GM21619 (cell line): ENCODE data around the gene CCRL2.
"Not testable (repeated sequence)": the region's sequence is repeated elsewhere in the genome, so short reads cannot be mapped to it uniquely, and the experiment has no call there.

ENCODE experiments used
- ATAC-seq: cut with Tn5 transposase; IDR thresholded peaks from one replicate; pipeline ENCODE4 v1.9.1; 2021; ENCODE audit not compliant: unreplicated experiment

Gene CCRL2

DNA sequence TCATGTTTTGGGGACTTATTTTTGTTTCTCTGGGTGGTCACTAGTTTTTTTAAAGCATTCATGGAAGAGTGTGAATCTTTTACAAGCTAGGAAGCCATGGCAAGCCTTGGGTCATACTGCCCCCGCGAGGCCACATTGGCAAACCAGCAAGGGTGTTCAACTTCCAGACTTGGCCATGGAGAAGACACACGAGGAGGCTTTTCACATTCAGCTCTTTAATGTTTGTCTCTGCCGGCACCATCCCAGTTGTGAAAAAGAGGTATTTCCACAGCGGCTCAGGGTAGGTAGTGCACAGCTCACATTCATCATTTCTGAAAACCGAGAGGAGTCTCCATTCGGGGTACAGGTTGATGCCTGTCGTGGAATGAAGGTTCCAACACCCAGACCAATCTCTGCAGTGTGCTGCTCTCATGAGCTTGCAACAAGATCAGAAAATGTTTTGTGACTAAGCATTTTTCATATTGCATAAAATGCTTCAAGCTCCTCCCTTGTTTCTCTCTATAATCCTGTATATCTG is 28.6 kb upstream of the CCRL2 start:
- ATAC-seq: no peak

DNA sequence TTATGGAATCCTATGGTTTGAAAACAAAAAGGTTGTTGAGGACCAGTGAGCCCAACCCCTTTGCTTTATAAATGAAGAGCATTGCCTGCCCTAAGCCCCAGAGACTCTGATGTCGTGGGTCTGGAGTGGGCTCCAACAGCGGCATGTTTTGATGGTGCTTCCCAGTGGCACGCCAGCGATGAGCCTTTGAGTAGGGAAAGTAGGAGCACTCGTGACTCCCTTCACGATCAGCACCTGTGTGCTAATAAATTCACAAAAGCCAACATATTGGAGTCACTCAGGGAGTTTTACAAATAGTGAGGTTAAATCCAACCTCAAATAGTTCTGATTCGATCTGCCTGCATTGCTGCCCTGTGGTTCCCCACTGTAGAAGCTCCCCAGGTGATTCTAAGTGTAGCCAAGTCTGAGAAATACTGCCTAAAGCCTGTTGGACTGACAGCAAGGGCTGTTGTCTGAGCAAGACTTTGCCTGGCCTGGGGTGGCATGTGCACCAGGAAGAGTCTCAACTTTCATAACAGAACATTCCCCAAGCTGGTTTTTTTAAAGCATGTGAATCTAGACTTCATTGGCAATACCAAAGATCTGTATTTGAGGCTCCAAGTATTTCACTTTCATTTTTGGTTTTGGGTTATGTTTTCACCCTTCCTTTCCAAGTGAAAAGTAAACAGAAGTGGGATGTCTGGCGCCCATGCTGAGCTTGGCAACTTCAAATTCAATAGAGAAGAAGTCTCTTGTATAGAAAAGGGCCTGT is 26.4 kb upstream of the CCRL2 start:
- ATAC-seq: no peak

DNA sequence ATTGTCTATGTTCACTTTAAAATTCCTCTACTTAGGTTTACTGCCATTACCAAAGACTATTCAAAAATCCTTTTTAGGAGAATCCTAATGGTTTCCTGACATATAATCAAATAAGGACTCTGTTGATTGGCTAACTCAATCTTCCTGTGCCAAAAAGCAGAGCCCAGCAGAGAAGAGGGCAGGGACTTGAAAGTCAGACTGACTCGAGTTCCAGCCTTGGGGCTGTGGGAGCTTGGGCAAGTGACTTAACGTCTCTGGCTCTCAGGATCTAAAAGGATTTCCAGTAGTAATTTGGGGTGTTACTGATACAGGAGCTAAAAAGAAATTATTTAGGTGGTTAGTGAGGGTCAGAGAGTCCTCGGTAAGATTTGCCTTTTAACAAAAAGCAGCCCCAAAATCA is 25.4 kb upstream of the CCRL2 start:
- no peak for ATAC-seq

DNA sequence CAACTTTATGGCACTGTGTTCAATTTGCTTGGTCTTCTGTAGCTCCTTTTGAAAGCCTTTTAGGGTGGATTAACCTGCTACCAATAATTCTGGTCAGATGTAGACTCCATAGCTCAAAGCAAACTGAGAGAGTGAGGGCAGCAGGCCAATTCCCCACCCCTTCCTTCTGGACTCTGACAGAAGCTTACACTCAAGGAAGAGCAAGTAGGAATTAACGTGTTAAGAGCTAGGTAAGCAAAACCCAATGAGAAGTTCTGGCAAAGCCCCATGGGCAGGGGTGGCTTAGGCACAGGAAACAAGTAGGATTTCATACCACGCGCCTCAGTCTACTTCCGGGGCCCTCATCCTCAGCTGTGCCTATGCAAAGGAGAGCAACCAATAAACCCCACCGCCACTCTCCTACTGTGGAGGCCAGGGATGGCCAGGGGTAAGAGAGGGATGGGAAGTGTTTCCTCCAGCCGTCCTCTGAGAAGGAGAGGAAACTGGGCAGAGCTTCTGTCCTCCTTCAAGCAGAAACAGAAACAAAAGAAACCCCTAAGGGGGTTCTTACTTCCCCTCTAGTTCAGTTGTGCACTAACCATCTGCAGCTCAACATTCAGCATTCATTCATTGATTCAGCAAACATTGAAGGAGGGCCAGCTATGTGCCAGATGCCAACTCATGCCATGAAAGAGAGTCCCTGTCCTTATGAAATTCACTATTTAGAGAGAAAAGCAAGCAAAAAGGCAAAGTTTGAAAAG is 23.7 kb upstream of the CCRL2 start:
- no peak for ATAC-seq

DNA sequence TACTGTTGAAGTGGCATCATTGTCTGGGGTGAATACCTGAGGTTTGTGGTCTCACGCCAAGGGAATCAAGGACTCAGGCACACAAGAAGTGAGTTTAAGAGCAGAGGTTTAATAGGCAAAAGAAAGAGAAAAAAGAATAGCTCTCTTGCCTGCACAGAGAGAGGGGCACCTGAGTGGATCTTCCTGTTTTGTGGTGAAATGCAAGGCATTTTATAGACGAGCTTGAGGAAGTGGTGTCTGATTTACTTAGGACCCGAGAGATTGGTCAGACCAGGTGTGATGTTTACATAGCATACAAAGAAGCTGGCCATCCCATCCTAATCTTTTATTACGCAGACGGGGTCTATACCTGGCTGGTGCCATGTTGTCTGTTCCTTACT is 23.1 kb upstream of the CCRL2 start:
- no peak for ATAC-seq

DNA sequence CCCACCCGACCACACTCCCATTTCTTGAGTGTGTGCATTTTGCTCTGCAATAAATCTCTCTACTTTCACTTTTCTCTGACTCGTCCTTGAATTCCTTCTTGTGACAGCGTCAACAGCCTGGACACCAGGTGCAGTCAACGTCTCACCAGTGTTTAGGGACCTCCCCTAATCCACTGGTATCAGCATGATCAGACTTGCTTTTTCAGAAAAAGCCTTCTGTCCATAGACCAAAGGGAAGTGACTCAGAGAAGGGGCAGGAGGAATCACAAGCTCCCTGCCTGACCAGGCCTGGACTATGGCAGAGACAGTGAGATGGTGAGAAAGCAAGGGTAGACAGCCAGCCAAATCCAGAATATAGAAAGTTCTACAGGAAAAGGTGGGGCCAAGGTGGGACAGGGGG is 20.9 kb upstream of the CCRL2 start:
- ATAC-seq: no peak

DNA sequence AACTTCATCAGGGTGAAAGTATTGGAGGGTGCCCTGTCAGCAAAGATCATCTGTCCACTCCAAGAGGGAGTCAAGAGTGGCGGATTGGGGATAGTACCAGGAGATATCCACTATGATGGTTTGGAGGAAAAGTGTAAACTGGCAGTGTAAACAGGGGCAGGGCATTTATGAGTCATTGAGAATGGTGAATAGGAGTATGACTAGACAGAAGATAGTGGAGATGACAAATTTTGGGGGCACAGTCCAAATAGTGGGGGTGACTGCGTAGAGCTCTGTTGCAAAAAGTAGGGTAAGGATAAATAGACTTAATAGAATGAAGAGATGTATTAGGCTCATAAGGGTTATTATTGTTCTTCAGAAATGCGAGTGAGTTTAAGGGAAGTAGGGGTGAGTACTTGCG is 18.2 kb upstream of the CCRL2 start:
- not testable (repeated sequence) for ATAC-seq

DNA sequence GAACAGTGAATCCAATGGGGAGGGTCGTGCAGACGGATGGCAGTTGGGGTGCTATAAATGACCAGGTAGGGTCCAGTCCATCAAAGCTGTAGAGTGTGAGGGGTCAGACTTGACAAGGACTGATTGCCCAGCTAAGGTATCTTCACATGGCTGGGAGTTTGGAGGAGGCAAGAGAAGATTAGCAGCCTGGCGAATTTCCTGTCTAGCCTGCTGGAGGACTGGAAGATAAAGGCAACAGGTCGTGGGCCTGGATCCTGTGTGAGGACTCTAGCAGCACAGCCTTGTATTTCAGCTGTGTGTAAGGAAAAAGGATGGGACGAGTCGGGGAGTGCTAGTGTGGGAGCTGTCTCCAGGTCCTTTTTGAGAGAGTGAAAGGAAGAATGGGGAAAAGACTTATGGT is 17.8 kb upstream of the CCRL2 start:
- ATAC-seq: no peak

DNA sequence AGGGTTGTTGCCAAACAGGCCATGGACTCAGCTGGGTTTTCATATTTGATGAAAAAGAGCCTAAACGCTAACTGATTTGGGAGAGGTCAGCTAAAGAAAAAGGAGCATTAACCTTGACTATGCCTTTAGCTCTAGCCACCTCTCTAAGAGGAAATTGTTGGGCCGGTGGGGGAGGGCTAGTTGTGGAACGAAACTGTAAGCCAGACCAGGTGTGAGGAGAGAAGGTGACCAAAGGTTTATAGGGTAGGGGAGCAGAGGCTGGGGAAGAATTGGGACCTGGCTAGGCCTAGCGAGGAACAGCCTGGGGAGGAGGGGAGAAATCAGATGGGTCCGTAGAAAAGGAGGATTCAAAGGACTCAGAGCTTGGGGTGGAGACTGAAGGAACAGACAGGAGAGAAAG is 15.5 kb upstream of the CCRL2 start:
- not testable (repeated sequence) for ATAC-seq

DNA sequence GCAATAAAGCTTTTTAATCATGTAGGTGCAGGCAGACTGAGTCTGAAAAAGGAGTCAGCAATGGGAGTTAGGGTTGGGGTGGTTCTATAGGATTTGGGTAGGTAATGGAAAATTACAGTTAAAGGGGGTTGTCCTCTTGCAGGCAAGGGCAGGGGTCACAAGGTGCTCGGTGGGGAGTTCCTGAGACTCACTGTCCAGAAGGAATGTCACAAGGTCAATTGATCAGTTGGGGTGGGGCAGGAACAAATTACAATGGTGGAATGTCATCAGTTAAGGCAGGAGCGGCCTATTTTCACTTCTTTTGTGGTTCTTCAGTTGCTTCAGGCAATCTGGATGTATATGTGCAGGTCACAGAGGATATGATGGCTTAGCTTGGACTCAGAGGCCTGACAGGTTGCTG is 14.0 kb upstream of the CCRL2 start:
- ATAC-seq: no peak

DNA sequence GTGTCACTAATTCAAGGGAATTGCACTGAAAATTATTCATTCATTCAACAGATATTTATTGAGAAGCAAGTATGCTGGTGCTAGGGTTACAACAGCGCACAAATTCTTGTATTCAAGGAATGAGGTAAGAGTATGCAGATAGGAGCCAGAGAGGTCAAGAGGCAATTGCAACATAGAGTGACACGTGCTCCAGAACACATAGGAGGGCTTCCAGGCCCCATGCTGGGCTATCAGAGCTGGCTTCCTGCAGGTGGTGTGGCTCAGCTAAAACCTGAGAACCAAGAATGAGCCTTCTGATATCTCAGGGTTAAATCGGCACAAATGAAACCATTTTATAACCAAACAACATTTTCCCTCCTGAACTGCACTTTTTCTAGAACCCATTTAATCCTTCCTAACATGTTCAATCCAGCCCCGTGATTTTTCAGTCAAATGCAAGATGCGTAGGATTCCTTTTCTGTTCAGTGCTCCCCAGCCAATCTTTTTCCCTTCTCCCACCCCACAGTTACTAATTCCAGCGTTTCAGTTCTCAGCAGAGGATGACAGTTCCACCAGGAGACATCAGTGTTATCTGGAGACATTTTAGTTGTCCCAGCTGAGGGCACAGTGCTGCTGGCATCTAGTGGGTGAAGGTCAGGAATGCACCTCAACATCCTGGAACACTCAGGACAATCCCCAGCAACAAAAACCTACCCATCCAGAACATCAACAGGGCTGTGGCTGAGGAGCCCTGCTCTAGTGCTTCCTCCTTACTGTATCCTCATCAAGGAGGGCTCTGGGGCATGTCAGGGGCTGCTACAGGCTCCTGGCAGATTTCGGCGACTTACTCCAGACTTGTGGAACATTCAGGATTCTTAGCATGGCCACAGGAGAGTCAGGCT is 13.3 kb upstream of the CCRL2 start:
- no peak for ATAC-seq

DNA sequence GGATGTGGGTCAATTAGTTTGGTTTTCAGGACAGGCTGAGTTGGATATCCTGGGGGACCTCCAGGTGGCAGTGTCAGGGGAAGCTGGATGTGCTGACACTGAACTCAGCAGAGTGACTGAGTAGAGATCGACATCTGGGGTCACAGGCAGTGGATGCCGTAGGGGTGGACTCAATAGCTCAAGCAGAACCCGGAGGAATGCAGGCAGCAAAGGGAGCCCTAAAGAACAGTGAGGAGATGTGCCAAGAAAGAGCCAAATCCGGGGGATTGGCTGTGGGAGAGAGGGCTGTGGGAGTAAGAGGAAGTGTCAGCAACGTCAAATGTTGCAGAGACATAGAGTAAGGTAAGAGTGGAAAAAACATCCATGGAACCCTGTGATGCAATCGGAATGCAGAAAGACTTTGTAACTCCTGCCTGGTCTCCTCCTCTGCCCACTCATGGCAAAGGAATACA is 11.8 kb upstream of the CCRL2 start:
- ATAC-seq: no peak

DNA sequence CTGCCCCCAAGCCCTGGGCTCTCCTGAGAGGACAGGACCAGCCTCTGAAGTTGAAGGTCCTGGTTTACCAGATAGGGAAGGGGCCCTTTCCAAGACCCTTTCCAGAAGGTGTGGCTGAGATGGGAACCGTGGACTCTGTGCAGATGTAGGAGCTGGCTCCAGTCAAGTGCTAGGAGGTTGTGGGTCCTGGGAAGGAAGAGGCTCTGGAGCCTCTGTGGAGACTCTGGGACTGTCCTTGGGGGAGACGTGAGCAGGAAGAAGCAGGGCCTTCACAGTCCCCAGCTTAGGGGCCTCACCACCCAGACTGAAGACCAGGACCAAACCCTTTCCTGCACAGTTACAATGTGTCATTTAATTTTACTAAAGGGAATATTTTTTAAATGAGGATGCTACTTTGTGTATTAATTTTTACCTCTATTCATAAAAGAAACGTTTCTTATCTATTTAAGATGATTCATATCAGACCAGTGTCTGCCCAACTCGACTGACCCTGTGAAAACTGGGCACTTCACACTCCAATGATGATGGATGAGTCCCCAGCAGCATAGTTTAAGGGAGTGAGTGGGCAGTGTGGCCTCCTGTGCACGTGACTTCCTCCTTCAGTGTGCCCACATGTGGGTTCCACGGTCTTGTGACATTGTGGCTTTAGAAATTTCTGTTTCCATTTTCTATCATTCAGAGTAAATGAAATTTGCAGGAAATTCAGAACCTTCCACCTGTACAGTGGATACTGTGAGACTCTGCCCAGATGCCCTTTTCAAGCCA is 11.1 kb upstream of the CCRL2 start:
- no peak for ATAC-seq

DNA sequence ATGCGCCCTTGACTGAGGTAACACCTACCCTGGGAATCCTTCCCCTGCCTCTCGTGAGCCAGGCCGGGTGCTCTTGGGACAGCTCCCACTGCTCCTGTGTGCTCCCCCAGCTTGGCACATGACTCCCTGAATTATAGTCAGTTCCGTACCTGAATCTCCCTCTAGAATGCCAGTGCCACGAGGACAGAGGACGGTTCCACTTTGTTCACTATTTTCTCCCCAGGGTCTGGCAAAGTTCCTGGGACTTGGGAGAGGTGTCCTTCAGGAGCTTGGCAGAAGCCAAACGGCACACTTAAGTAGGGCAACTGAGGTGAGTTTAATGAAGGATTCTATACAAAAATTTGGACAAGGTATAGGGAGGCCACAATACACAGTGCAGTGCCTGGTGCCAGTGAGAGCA is 9.9 kb upstream of the CCRL2 start:
- no peak for ATAC-seq

DNA sequence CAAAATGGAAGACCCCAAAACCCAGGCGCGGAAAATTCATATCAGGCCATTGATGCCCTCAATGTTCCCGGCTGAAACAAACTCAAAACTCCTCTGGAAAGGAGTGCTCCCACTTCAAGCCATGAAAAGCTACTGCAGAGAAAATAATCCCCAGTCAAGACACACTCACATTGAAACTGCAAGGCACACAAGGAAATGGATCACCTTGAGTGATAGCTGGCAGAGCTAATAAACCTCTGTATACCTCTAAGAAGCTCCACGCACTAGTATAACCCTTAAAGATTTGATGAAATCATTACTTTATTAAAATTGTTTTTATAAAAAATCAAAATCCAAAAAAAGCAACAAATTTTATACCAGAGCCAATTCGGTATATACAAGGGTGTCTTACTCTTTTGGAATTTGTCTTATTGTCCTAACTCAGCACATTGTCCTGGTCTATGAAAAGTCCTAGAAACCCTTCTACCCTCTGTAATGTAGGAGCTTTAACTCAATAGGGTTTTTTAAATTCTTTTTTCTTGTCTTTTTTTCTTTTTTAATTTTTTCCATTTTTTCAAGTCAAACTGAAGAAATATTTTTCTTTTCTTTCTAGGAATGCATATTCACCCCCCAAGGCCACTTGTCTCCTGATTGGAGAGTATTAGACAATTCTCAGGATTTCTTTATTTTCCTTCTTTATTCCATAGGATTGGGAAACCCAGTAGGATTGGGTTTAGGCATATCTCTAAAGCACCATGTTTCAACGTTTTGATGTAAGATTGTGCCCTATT is 8.7 kb upstream of the CCRL2 start:
- no peak for ATAC-seq

DNA sequence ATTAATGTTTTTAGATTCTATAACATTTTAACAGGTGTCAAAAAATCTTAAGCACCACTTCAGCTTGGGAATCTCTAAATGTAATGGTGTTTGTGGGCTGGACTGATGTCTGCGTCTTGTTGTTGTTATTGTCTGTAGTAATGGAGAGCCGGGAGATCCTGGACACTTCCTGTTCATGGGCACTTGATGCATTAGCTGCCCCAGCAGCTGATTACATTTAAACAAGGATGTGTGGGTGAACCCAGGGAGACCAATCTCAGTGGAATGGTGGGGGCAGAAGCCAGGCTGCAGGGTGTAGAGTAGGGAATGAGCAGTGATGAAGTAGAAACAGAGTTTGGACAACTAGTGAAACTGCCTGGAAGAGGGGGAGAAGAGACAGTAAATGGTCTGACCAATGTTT is 8.0 kb upstream of the CCRL2 start:
- ATAC-seq: no peak

DNA sequence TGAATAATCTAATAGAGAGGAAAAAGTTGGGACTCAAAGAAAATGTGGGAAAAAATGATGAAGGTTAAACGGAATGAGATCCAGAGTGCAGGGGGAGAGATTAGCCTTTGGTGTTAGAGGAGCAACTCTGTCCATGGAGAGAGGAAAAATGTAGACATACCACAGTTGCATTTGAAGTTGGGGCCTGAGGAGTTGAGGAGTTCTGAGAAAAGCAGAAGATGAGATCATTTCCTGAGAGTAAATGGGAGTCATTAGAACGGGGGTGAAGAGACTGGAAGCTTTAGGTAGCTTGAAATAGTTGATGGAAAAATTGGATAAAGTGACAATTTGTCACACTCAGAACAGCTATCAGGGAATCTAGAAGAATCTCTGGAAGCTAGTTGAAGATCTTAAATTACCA is 7.5 kb upstream of the CCRL2 start:
- ATAC-seq: no peak

DNA sequence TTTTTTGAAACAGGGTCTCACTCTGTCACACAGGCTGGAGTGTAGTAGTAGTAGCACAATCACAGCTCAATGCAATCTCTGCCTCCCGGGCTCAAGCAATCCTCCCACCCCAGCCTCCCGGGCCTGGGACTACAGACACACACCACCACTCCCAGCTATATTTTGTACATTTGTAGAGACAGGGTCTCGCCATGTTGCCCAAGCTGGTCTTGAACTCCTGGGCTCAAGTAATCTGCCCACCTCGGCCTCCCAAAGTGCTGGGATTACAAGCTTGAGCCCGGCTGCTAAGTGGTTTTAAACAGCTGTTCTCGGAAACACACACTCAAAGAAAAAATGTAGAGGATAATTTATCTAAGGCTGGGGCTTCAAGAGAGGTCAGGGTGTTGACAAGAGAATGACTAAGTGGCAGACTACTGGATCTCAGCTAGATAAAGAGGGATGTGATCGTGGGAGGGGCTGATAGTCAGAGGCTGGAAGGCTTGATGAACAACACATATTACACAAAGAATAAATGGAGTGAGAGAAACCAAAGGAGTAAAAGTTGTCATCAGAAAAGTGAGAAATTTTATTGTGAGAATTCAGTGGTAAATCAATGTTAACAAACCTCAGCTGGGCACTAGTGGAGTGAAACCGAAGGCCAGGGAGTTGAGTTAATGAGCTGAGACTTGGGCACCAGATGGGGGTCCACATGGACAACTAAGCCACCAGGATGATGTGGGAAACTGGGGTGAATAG is 6.9 kb upstream of the CCRL2 start:
- ATAC-seq: no peak

DNA sequence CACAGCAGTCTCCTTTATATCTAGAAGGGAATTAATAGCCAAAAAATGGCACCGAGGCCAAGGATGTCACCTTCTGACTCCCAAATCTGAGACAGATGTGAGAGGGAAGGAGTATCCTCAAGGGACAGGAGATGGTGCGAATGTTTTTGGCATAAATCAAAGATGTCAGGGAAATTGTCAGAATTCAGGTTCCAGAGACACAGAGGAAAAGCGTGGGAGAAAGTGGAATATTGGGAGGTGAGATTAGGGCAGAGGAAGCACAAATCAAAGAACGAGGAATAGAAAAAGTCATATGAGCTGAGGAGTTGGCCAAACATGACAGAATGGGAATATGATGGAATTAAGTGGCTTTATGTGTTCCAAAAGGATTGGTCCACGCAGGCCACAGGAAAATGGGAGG is 6.2 kb upstream of the CCRL2 start:
- no peak for ATAC-seq
